SU-DHL-6 (cell line): Measurements from ENCODE around the gene AJAP1.

Source experiments
- H2AFZ ChIP-seq: fragments of 200-600 bp; sonication (generic); 2 replicates; pipeline ENCODE4 v1.6.1; 2014; ENCODE audit warnings: low read depth, mild to moderate bottlenecking, moderate library complexity, mixed read lengths, antibody characterized with exemption, low read length; ENCODE audit not compliant: severe bottlenecking
- H3F3A ChIP-seq: fragments of 200-600 bp; shearing (Covaris generic); 2 replicates; pipeline ENCODE4 v1.6.0; 2016; ENCODE audit warnings: antibody characterized with exemption, mild to moderate bottlenecking; ENCODE audit not compliant: insufficient read depth
- H3K27ac ChIP-seq: fragments of 200-600 bp; sonication (generic); 2 replicates; pipeline ENCODE4 v1.5.1; 2016; ENCODE audit warnings: low read depth, mild to moderate bottlenecking, low read length, moderate library complexity, mixed read lengths
- H3K27me3 ChIP-seq: fragments of 200-600 bp; sonication (generic), shearing (Covaris generic); 2 replicates; pipeline ENCODE4 v1.6.0; 2014; ENCODE audit warnings: mild to moderate bottlenecking, low read length
- H3K36me3 ChIP-seq: fragments of 200-600 bp; sonication (generic); 2 replicates; pipeline ENCODE4 v1.6.1; 2014; ENCODE audit warnings: mild to moderate bottlenecking, low read length, mixed read lengths
- H3K4me2 ChIP-seq: fragments of 300-600, 200-600 bp; shearing (Covaris generic), sonication (generic); 2 replicates; pipeline ENCODE4 v1.6.0; 2014; ENCODE audit warnings: low read length, low read depth, mild to moderate bottlenecking; ENCODE audit not compliant: poor library complexity, severe bottlenecking
- H3K4me3 ChIP-seq: fragments of 200-600 bp; sonication (generic); 2 replicates; pipeline ENCODE4 v1.5.1; 2014; ENCODE audit warnings: antibody characterized with exemption, low read length, mild to moderate bottlenecking, mixed read lengths; ENCODE audit not compliant: insufficient read depth, poor library complexity, severe bottlenecking
- H3K79me2 ChIP-seq: fragments of 200-600 bp; sonication (generic); 2 replicates; pipeline ENCODE4 v1.6.1; 2014; ENCODE audit warnings: mild to moderate bottlenecking, low read length, moderate library complexity; ENCODE audit not compliant: insufficient read depth
- H3K9ac ChIP-seq: fragments of 200-600 bp; sonication (generic); 2 replicates; pipeline ENCODE4 v1.7.0; 2014; ENCODE audit warnings: mild to moderate bottlenecking, low read length
- H3K9me2 ChIP-seq: fragments of 200-600 bp; sonication (generic); replicated peaks from 2 replicates; pipeline ENCODE4 v1.6.1; 2014; ENCODE audit warnings: low read length; ENCODE audit not compliant: insufficient read depth
- H3K9me3 ChIP-seq: fragments of 200-600 bp; sonication (generic); 2 replicates; pipeline ENCODE4 v1.6.1; 2014; ENCODE audit warnings: low read length, mixed read lengths; ENCODE audit not compliant: insufficient read depth
- H4K20me1 ChIP-seq: fragments of 200-600 bp; sonication (generic); 2 replicates; pipeline ENCODE4 v1.6.1; 2014; ENCODE audit warnings: low read depth, mild to moderate bottlenecking, antibody characterized with exemption, low read length, moderate library complexity, mixed read lengths
- EZH2phosphoT487 ChIP-seq: fragments of 200-600 bp; sonication (generic), shearing (Covaris generic); conservative IDR thresholded peaks from 2 replicates; pipeline ENCODE4 v1.6.1; 2018; ENCODE audit warnings: mild to moderate bottlenecking, antibody characterized with exemption, low read length, moderate library complexity, mixed read lengths
- TF ChIP-seq, protein P1 (sequence below): fragments of 200-600 bp; sonication (generic); IDR thresholded peaks from one replicate; pipeline ENCODE4 v1.5.1; 2017; ENCODE audit warnings: antibody characterized with exemption, mild to moderate bottlenecking, low read length, moderate library complexity; ENCODE audit not compliant: insufficient read depth, poor library complexity, severe bottlenecking

Gene AJAP1

GRCh38 chr1:4636644-4637380 lies 17.6 kb upstream of the AJAP1 start:
- no peak overlapping the region for H3K27ac ChIP-seq
- H3K4me2 ChIP-seq, result no peak overlapping the region
- H3K36me3 ChIP-seq, result no peaks in the 10 kb centered on the region
- H3K9me2 ChIP-seq, result no peaks in the 10 kb centered on the region
- no peak overlapping the region for H2AFZ ChIP-seq
- H3K79me2 ChIP-seq, result no peaks in the 10 kb centered on the region
- no peaks in the 10 kb centered on the region for H4K20me1 ChIP-seq
- TF ChIP-seq, protein P1, sequence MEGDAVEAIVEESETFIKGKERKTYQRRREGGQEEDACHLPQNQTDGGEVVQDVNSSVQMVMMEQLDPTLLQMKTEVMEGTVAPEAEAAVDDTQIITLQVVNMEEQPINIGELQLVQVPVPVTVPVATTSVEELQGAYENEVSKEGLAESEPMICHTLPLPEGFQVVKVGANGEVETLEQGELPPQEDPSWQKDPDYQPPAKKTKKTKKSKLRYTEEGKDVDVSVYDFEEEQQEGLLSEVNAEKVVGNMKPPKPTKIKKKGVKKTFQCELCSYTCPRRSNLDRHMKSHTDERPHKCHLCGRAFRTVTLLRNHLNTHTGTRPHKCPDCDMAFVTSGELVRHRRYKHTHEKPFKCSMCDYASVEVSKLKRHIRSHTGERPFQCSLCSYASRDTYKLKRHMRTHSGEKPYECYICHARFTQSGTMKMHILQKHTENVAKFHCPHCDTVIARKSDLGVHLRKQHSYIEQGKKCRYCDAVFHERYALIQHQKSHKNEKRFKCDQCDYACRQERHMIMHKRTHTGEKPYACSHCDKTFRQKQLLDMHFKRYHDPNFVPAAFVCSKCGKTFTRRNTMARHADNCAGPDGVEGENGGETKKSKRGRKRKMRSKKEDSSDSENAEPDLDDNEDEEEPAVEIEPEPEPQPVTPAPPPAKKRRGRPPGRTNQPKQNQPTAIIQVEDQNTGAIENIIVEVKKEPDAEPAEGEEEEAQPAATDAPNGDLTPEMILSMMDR, result no peak
- no peak for TF ChIP-seq EZH2phosphoT487
- no peaks in the 10 kb centered on the region for H3F3A ChIP-seq
- no peaks in the 10 kb centered on the region for H3K27me3 ChIP-seq
- no peak overlapping the region for H3K9ac ChIP-seq
- H3K4me3 ChIP-seq, result no peak overlapping the region
- no peaks in the 10 kb centered on the region for H3K9me3 ChIP-seq

DNA sequence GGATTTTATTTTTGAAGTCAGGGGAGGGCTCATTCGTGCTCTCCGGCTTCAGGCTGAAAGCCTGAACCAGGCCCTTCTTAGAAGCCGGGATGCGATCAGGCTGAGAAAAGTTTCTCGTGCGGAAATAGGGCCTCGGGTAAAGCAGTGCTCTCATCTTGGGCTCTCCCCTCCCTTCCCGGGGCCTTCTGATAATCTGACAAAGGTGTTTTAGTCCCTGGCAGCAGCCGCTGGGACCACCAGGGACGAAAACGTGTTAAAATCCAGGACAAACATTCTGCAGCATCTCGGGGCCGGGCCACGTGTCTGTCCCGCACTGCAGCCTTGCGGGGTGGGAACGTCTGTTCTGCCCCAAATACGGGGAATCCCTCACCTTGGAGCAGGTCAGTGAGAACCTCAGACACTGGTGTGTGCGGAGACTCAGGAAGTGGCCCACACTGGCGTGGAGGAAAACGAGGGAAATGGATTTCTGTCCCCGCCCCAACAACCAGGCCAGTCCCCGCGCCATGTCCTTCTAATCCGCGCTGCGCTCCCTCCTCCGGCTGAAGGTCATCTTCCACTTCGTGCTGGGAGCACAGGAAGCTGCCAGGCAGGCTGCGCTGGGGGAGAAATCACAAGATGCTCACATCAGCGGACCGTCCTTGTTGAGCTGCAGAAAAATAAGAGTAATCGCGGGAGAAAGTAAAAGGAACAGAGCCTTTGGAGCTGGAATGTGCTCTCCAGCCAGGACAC lies 16.6 kb upstream of the AJAP1 start:
- Histone ChIP-seq H3K4me2 (no peak overlapping the region), H2AFZ (no peak overlapping the region), H3K36me3 (no peaks in the 10 kb centered on the region), H3K9ac (no peak overlapping the region), H3K27ac (no peak overlapping the region), H4K20me1 (no peaks in the 10 kb centered on the region), H3K27me3 (no peaks in the 10 kb centered on the region), H3K79me2 (no peaks in the 10 kb centered on the region), H3K9me2 (no peaks in the 10 kb centered on the region), H3K4me3 (no peak overlapping the region), H3F3A (no peaks in the 10 kb centered on the region), H3K9me3 (no peaks in the 10 kb centered on the region)
- no peak for TF ChIP-seq EZH2phosphoT487
- TF ChIP-seq, protein P1, result no peak

- Histone ChIP-seq H3K27ac (no peak overlapping the region), H3F3A (no peaks in the 10 kb centered on the region), H3K27me3 (no peaks in the 10 kb centered on the region), H4K20me1 (no peaks in the 10 kb centered on the region), H3K4me3 (no peak overlapping the region), H3K9me2 (no peaks in the 10 kb centered on the region), H3K79me2 (no peaks in the 10 kb centered on the region), H3K9me3 (no peaks in the 10 kb centered on the region), H2AFZ (no peak overlapping the region), H3K9ac (no peak overlapping the region), H3K36me3 (no peaks in the 10 kb centered on the region), H3K4me2 (no peak overlapping the region)
- TF ChIP-seq EZH2phosphoT487, result no peak
- TF ChIP-seq, protein P1, result no peak
Measured at GRCh38 chr1:4638345-4638729, 16.1 kb upstream of the AJAP1 start.
